RWPE2 (cell line): ENCODE data around the gene SLC16A3.

Experiments
- ATAC-seq: fragments of 200-7000 bp; cut with Tn5 transposase; 3 replicates; pipeline ENCODE4 v1.9.1; 2021; ENCODE audit warnings: low read depth
- DNase-seq: peaks from one replicate; pipeline ENCODE4 v3.0.0-alpha.2; 2020; ENCODE audit warnings: low spot score
- H3K27ac ChIP-seq: fragments of 450-650 bp; 2 replicates; pipeline ENCODE4 v1.5.1; 2017; ENCODE audit warnings: mild to moderate bottlenecking; ENCODE audit not compliant: poor library complexity, severe bottlenecking
- H3K27me3 ChIP-seq: fragments of 250-450 bp; sonication (Bioruptor Pico); 2 replicates; pipeline ENCODE4 v1.5.1; 2021; ENCODE audit warnings: mild to moderate bottlenecking, moderate library complexity; ENCODE audit not compliant: insufficient read depth, poor library complexity, severe bottlenecking
- H3K36me3 ChIP-seq: fragments of 250-450 bp; sonication (Bioruptor Pico); 2 replicates; pipeline ENCODE4 v1.5.1; 2020; ENCODE audit warnings: low read depth, mild to moderate bottlenecking, moderate library complexity
- H3K4me1 ChIP-seq: fragments of 250-450 bp; sonication (Bioruptor Pico); 2 replicates; pipeline ENCODE4 v1.5.1; 2021; ENCODE audit warnings: mild to moderate bottlenecking, moderate library complexity; ENCODE audit not compliant: insufficient read depth, poor library complexity, severe bottlenecking
- H3K4me3 ChIP-seq: fragments of 250-450 bp; sonication (Bioruptor Pico); 2 replicates; pipeline ENCODE4 v1.5.1; 2021; ENCODE audit warnings: mild to moderate bottlenecking, moderate library complexity; ENCODE audit not compliant: severe bottlenecking
- H3K9me3 ChIP-seq: fragments of 250-450 bp; sonication (Bioruptor Pico); 2 replicates; pipeline ENCODE4 v1.5.1; 2021; ENCODE audit warnings: mild to moderate bottlenecking, moderate library complexity; ENCODE audit not compliant: severe bottlenecking
- CTCF ChIP-seq: fragments of 450-650 bp; IDR thresholded peaks from one replicate; pipeline ENCODE4 v1.5.1; 2017; ENCODE audit warnings: mild to moderate bottlenecking, moderate library complexity; ENCODE audit not compliant: poor library complexity, severe bottlenecking

SLC16A3 gene

GRCh38 chr17:82269138-82269881 lies 40.5 kb downstream of the SLC16A3 start:
- H3K9me3 ChIP-seq, result no peaks in the 10 kb centered on the region
- TF ChIP-seq CTCF, result no peak
- H3K4me1 ChIP-seq, result peaks cover 46% of the 10 kb centered on the region
- no peaks in the 10 kb centered on the region for H3K27me3 ChIP-seq
- H3K4me3 ChIP-seq, result no peak overlapping the region
- DNase-seq (no peak), ATAC-seq (no peak)
- H3K27ac ChIP-seq, result peak overlapping the region; percentile 92
- peaks cover 74% of the 10 kb centered on the region for H3K36me3 ChIP-seq

GRCh38 chr17:82269882-82270500 lies 41.1 kb downstream of the SLC16A3 start:
- DNase-seq (no peak), ATAC-seq (no peak)
- Histone ChIP-seq H3K27ac (peak overlapping the region; percentile 92), H3K4me3 (no peak overlapping the region), H3K4me1 (peaks cover 47% of the 10 kb centered on the region), H3K9me3 (no peaks in the 10 kb centered on the region), H3K36me3 (peaks cover 67% of the 10 kb centered on the region), H3K27me3 (no peaks in the 10 kb centered on the region)
- no peak for TF ChIP-seq CTCF

GRCh38 chr17:82270651-82271050 lies 41.8 kb downstream of the SLC16A3 start:
- H3K27me3 ChIP-seq, result no peaks in the 10 kb centered on the region
- no peak overlapping the region for H3K4me3 ChIP-seq
- H3K4me1 ChIP-seq, result peaks cover 47% of the 10 kb centered on the region
- ATAC-seq, result no peak
- peak overlapping the region; percentile 92 for H3K27ac ChIP-seq
- peaks cover 61% of the 10 kb centered on the region for H3K36me3 ChIP-seq
- DNase-seq, result no peak
- no peak for TF ChIP-seq CTCF
- H3K9me3 ChIP-seq, result no peaks in the 10 kb centered on the region

- H3K4me1 ChIP-seq, result peaks cover 47% of the 10 kb centered on the region
- H3K27ac ChIP-seq, result peak overlapping the region; percentile 92
- no peaks in the 10 kb centered on the region for H3K9me3 ChIP-seq
- H3K36me3 ChIP-seq, result peaks cover 53% of the 10 kb centered on the region
- H3K4me3 ChIP-seq, result no peak overlapping the region
- no peak for TF ChIP-seq CTCF
- no peaks in the 10 kb centered on the region for H3K27me3 ChIP-seq
- DNase-seq (no peak), ATAC-seq (no peak)
Measured at GRCh38 chr17:82271401-82271800, 42.6 kb downstream of the SLC16A3 start.
